GM13977 (cell line): ENCODE data around the gene SORCS1.

Experiments
- DNase-seq: peaks from one replicate; pipeline ENCODE4 v3.0.0; 2012; ENCODE audit warnings: low spot score
- in situ Hi-C: fragments of 300-500 bp; cut with MboI; formaldehyde crosslinking; loops from one replicate; pipeline ENCODE4 v1.12.0; 2022; ENCODE audit warnings: low sequenced_read_pairs, low pct_unique_long_range_greater_than_20kb, mixed read lengths, inconsistent platforms; ENCODE audit not compliant: unreplicated experiment
- TF ChIP-seq, protein P1 (sequence below): IDR thresholded peaks from 2 replicates; pipeline ENCODE4 v1.5.1; 2012; ENCODE audit warnings: mild to moderate bottlenecking, control low read depth; ENCODE audit not compliant: insufficient read depth; ENCODE audit errors: extremely low read depth, missing control alignments

SORCS1 gene

DNA sequence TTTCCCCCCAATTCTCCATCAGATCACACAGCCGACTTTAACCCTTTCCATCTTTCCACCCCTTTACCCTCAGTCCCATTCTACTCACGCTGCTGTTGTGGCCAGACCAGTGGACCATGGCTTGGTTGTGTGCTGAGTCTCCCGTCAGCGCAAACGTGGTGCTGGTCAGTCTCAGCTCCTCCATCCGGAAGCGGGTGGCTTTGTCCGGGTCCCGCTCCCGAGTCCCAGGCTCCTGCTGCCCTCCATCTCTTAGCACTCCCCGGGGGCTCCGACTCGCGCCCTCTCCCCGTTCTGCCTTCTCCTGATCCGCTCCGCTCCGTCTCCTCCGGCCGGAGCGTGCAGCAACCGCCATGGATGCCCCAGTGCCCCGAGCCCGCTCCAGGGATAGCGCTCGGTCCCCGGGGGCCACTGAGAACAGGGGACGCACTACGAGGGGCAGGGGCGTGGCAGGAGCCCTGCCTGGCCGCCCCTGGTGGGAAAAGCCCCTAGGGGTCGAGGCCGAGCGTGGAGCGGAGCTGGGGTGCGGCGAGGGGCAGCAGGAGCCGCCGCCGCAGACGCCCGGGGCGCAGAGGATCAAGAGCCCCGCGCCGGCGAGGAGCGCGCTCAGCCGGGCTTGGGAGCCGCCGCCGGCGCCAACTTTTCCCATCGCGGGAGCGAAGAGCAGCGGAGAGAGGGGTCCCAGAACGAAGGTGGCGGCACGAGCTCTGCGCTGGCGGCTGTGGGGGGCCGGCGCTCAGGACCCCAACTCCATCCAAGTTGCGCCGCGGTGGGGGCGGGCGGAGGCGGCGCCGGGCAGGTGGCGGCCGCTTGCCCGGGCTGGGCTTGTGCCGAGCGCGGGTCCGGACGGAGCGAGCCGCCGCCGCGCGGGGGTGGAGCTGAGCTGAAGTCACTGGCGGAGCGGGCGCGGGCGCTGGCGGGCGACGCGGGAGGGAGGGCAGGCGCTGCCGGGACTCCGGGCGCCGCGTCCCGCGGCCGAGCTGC, at the start of gene SORCS1:
Gene SORCS1, minus strand, starts transcription at position 826 of the 981 bp plus-strand sequence.
- in situ Hi-C loops, result no loop called here
- DNase-seq, result no peak

DNA sequence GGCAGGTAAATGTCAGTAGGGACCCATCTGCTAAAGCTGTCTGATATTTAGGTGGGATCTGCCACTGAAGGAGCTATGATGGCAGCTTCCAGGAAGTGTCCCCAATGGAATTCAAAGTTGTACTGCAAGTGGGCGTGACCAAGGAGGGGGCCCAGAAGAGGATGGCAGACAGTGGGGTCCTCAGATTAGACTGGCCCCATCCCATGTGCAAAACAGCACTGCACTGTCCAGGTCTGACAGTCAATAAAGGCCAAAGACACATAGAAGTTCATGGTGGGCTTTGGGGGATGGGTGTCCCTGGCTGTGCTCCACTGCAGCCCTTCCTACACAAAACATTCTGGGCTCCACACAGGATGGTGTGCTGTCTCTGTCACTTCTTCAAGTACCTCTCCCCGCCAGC, 49.8 kb upstream of the SORCS1 start:
- TF ChIP-seq, protein P1, sequence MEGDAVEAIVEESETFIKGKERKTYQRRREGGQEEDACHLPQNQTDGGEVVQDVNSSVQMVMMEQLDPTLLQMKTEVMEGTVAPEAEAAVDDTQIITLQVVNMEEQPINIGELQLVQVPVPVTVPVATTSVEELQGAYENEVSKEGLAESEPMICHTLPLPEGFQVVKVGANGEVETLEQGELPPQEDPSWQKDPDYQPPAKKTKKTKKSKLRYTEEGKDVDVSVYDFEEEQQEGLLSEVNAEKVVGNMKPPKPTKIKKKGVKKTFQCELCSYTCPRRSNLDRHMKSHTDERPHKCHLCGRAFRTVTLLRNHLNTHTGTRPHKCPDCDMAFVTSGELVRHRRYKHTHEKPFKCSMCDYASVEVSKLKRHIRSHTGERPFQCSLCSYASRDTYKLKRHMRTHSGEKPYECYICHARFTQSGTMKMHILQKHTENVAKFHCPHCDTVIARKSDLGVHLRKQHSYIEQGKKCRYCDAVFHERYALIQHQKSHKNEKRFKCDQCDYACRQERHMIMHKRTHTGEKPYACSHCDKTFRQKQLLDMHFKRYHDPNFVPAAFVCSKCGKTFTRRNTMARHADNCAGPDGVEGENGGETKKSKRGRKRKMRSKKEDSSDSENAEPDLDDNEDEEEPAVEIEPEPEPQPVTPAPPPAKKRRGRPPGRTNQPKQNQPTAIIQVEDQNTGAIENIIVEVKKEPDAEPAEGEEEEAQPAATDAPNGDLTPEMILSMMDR, result no peak
- in situ Hi-C loops, result no loop called here
- no peak for DNase-seq

More for the DNA sequence above, at the start of gene SORCS1:
- TF ChIP-seq, protein P1, result no peak

DNA sequence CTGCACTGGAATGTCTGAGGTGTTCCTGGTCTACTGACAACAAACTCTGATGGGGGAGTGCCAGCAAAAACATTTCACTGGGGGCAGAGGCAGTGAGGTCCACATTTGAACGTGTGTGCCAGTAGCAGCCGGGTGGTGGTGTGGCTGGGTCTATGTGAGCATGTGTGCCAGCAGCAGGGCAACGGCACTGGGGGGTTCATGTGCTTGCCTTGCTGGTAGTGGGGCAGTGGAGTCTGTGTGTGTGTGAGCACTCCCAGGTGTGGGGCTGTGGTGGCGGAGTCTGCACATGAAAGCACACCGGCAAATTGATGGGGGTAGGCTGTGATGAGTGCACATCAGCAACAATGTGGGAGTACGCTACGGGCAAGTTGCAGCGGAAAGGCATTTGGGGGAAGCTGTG, 49.4 kb upstream of the SORCS1 start:
- TF ChIP-seq, protein P1, result no peak
- DNase-seq, result no peak
- in situ Hi-C loops, result no loop called here

DNA sequence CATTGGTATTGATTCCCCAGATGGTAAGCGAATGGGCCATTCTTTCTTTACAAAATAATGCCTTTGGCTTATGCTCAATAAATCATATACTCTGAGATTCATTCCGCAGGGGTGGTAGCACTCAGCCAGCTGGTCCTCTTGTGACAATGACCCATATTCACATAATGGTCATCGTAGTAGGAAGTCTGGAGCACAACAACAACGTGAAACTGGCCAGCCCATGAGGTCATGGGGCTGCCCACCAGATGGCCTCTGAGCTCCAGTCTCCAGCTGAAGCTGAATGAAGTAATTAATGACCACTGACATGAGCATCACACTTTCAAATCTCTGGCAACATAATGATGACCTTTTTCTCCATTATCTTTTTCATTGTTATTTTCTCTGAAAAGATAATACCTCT, 42.3 kb upstream of the SORCS1 start:
- DNase-seq, result no peak
- in situ Hi-C loops, result no loop called here
- TF ChIP-seq, protein P1, result no peak

DNA sequence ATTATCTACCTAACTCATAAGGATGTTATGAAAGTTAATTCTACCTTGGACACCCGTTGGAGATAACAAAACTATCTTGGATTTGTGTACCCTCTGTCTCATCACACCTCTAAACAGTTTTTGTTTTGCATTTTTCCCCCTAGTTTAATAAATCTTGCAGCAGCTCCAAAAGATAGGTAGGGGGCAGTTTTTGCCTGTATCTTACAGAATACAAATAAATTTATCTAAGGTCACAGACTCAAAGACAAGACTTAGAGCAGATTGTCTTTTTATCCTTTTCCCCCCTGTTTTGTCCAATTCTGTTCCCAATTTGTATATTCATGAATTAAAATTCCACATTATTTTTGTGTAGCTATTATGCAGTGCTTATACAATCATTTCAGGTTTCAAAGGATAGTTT, 5.0 kb upstream of the SORCS1 start:
- in situ Hi-C loops, result no loop called here
- no peak for DNase-seq
- TF ChIP-seq, protein P1, result no peak

DNA sequence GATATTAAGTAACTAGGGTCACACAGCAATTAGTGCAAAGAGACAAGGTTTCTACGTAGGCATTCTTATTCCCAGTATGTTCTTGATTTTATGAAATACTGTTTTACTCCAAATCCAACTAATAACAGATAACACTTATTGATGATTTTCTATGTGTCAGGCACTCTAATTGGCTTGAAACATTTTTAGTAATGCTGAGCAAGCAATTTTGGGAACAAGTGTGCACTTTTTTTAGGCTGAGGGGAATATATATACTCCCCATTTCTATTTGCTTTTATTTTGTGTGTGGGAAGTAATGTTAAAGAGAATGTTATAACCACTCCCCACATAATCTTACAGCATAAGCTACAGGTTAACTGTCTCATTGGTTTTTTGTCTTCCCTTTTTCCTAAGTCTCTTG, 4.2 kb upstream of the SORCS1 start:
- TF ChIP-seq, protein P1, result no peak
- in situ Hi-C loops, result no loop called here
- no peak for DNase-seq
